Thymus (tissue), 11 donors: ENCODE measurements around the gene SNX25. TPM values are rescaled to one million over a fixed set of nuclear protein-coding genes. Genes with fewer than 3 reads are reported as not detected.
A peak's percentile ranks its signal among the peaks of the same experiment; 100 is the strongest.

ENCODE experiments used
- DNase-seq, 9 donors: peaks; one replicate each; pipeline ENCODE4 v3.0.0-alpha.2; 2013; ENCODE audit warnings: low spot score in 9 of 9, low read depth in 6 of 9, missing footprints in 1 of 9
- H3K27ac ChIP-seq, 2 donors: one replicate each; pipeline ENCODE4 v1.5.1; 2013; ENCODE audit warnings: control low read depth in 1 of 2, low read depth in 1 of 2, low read length in 1 of 2, mild to moderate bottlenecking in 1 of 2, moderate library complexity in 1 of 2
- H3K27me3 ChIP-seq, 2 donors: one replicate each; pipeline ENCODE4 v1.5.1; 2013; ENCODE audit warnings: low read length in 1 of 2; ENCODE audit not compliant: control insufficient read depth in 2 of 2, insufficient read depth in 1 of 2
- H3K36me3 ChIP-seq, 2 donors: one replicate each; pipeline ENCODE4 v1.5.1; 2013; ENCODE audit warnings: low read length in 1 of 2, mild to moderate bottlenecking in 1 of 2, moderate library complexity in 1 of 2; ENCODE audit not compliant: control insufficient read depth in 2 of 2, insufficient read depth in 2 of 2
- H3K4me1 ChIP-seq, 2 donors: one replicate each; pipeline ENCODE4 v1.5.1; 2013; ENCODE audit warnings: low read length in 2 of 2; ENCODE audit not compliant: control insufficient read depth in 2 of 2, insufficient read depth in 2 of 2
- H3K4me3 ChIP-seq, 2 donors: one replicate each; pipeline ENCODE4 v1.5.1; 2013; ENCODE audit warnings: low read length in 2 of 2, control low read depth in 1 of 2, mild to moderate bottlenecking in 1 of 2
- H3K9me3 ChIP-seq, 2 donors: one replicate each; pipeline ENCODE4 v1.5.1; 2013; ENCODE audit warnings: low read length in 1 of 2, mild to moderate bottlenecking in 1 of 2; ENCODE audit not compliant: control insufficient read depth in 2 of 2, insufficient read depth in 1 of 2
- WGBS: extraction: QIAGEN DNeasy Blood & Tissue Kit; methylation state at CpG from one replicate; pipeline ENCODE4 v1.1.7; 2013; 5-methylcytosine and 5-hydroxymethylcytosine counted together
- polyA plus RNA-seq: library from polyadenylated mRNA; stranded (reverse); fragments of 200-250 nt; gene quantifications from one replicate; pipeline ENCODE4 v1.2.3, GENCODE V29; 2013
- total RNA-seq: library from RNA; stranded (reverse); fragments of 120-200 nt; gene quantifications from one replicate; pipeline ENCODE4 v1.2.4, GENCODE V29; 2013
- donor health status: healthy.

Gene SNX25
- total and polyA plus RNA-seq, 2 donors = 7.9 to 8.5 TPM

DNA sequence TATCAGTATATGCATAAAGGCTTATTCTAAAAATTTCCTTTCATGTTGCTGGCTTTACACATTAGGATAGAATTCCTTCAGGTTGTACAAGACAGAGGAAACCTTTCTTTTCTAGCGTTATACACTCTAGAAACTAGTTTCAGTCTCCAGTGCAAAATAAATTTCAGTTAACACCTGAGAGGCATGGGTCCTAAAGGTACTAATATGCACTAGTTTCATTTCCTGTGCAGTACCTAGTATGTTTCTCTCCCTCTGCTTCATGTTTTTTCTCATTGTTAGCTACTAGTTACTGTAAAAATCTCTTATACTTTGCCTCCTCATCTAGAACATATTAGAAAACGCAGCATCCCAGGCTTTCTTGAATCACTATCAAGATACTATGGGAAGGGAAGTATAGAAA, 54.0 kb downstream of the SNX25 start:
- WGBS = 92% methylated on average over 2 of the region's 2 CpGs

GRCh38 chr4:185265942-185266341, 56.5 kb downstream of the SNX25 start:
- no peaks in the 10 kb centered on the region for H3K9me3 ChIP-seq
- no peaks in the 10 kb centered on the region for H3K4me1 ChIP-seq
- H3K27ac ChIP-seq = no peak overlapping the region
- 3% methylated on average over 1 of the region's 1 CpG for WGBS
- H3K27me3 ChIP-seq = no peaks in the 10 kb centered on the region
- no peak overlapping the region for H3K4me3 ChIP-seq
- peak in 5 of 9 donors; percentile 13 to 66 (median 20) for DNase-seq
- no peaks in the 10 kb centered on the region for H3K36me3 ChIP-seq

More for the DNA sequence above, 54.0 kb downstream of the SNX25 start:
- no peaks in the 10 kb centered on the region for H3K27me3 ChIP-seq
- no peak overlapping the region for H3K4me3 ChIP-seq
- H3K27ac ChIP-seq = no peak overlapping the region
- no peaks in the 10 kb centered on the region for H3K36me3 ChIP-seq
- DNase-seq = no peak
- no peaks in the 10 kb centered on the region for H3K4me1 ChIP-seq
- no peaks in the 10 kb centered on the region for H3K9me3 ChIP-seq

DNA sequence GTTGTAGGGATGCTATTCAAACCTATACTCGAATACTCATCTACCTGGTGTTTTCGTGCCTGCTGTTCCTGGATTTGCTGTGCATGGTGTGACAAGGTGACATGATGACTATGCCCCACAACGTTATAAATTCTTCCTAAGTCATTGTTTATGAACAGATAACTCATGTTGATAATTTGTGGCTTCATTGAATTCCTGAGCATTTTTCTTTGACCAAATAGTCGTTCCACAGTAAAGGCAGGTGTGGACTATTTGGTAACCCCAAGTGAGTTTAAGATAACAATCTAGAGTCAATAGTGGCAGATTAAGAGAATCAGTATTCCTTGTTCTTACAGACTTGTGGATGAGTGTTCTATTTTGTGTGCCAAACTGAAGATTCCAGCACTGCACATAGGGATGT, 59.9 kb downstream of the SNX25 start:
- no peak for DNase-seq
- no peak overlapping the region for H3K27ac ChIP-seq
- H3K4me3 ChIP-seq = no peak overlapping the region
- WGBS = 82% methylated on average over 4 of the region's 4 CpGs
- H3K27me3 ChIP-seq = no peaks in the 10 kb centered on the region
- no peaks in the 10 kb centered on the region for H3K4me1 ChIP-seq
- H3K36me3 ChIP-seq = no peaks in the 10 kb centered on the region
- H3K9me3 ChIP-seq = no peaks in the 10 kb centered on the region

GRCh38 chr4:185270037-185270436, 60.6 kb downstream of the SNX25 start:
- Histone ChIP-seq H3K27ac (no peak overlapping the region), H3K36me3 (no peaks in the 10 kb centered on the region), H3K9me3 (no peaks in the 10 kb centered on the region), H3K4me1 (no peaks in the 10 kb centered on the region), H3K4me3 (no peak overlapping the region), H3K27me3 (no peaks in the 10 kb centered on the region)
- WGBS = 78% methylated on average over 5 of the region's 5 CpGs
- DNase-seq = peak in 2 of 9 donors; percentile 16 to 33

DNA sequence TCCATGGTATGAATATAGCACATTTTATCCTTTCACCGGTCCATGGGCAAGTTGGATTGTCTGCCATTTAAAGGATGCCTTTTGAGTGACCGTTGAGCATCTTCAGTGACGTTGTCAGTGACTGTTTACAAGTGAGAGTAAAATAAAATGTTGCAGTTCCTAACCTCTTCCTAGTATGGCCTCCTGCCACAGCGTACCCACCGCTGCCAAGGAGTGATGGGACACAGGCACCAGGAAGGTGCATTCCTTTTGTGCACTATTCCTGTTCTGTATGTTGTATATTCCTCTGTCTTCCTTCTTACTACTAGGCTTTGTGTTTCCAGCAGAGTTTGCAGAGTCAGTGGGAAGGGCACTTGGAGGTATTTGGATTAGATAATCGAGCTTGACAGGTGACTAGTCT, 61.5 kb downstream of the SNX25 start:
- H3K4me3 ChIP-seq = no peak overlapping the region
- no peaks in the 10 kb centered on the region for H3K9me3 ChIP-seq
- H3K27me3 ChIP-seq = no peaks in the 10 kb centered on the region
- DNase-seq = no peak
- no peaks in the 10 kb centered on the region for H3K36me3 ChIP-seq
- H3K27ac ChIP-seq = no peak overlapping the region
- WGBS = 97% methylated on average over 6 of the region's 6 CpGs
- no peaks in the 10 kb centered on the region for H3K4me1 ChIP-seq

GRCh38 chr4:185272245-185272644, 62.8 kb downstream of the SNX25 start:
- WGBS = over 99% methylated on average over 6 of the region's 6 CpGs
- no peaks in the 10 kb centered on the region for H3K4me1 ChIP-seq
- H3K27me3 ChIP-seq = no peaks in the 10 kb centered on the region
- no peaks in the 10 kb centered on the region for H3K9me3 ChIP-seq
- DNase-seq = no peak
- no peak overlapping the region for H3K27ac ChIP-seq
- H3K36me3 ChIP-seq = no peaks in the 10 kb centered on the region
- H3K4me3 ChIP-seq = no peak overlapping the region

DNA sequence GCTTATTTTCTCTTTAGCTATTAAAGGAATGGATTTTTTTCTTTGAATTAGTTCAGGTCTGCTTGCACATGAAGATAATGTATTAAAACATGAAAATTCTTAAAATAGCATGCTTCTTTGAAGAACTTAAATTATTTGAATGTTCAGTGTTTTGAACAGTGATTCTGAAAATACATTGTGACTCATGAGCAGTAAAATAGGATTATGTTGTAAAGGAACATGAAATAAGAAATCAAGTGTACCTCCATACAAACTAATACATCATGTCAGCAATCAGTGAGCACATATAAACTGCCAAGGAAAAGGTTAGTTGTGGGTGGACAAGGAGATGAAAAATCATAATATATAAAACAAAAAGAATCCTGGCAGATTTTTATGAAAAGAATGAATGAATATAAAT, 66.1 kb downstream of the SNX25 start:
- Histone ChIP-seq H3K36me3 (no peaks in the 10 kb centered on the region), H3K27me3 (no peaks in the 10 kb centered on the region), H3K4me3 (no peak overlapping the region), H3K4me1 (no peaks in the 10 kb centered on the region), H3K9me3 (no peaks in the 10 kb centered on the region), H3K27ac (no peak overlapping the region)
- no peak for DNase-seq

- H3K27me3 ChIP-seq = no peaks in the 10 kb centered on the region
- no peak overlapping the region for H3K27ac ChIP-seq
- no peaks in the 10 kb centered on the region for H3K4me1 ChIP-seq
- H3K4me3 ChIP-seq = no peak overlapping the region
- H3K36me3 ChIP-seq = no peaks in the 10 kb centered on the region
- DNase-seq = no peak
- H3K9me3 ChIP-seq = no peaks in the 10 kb centered on the region
These were observed 66.6 kb downstream of the SNX25 start for GRCh38 chr4:185276036-185276435.

GRCh38 chr4:185278716-185279115, 69.3 kb downstream of the SNX25 start:
- no peaks in the 10 kb centered on the region for H3K36me3 ChIP-seq
- WGBS = 98% methylated on average over 3 of the region's 3 CpGs
- no peaks in the 10 kb centered on the region for H3K9me3 ChIP-seq
- H3K4me1 ChIP-seq = no peaks in the 10 kb centered on the region
- H3K27me3 ChIP-seq = no peaks in the 10 kb centered on the region
- no peak overlapping the region for H3K27ac ChIP-seq
- no peak overlapping the region for H3K4me3 ChIP-seq
- DNase-seq = no peak

DNA sequence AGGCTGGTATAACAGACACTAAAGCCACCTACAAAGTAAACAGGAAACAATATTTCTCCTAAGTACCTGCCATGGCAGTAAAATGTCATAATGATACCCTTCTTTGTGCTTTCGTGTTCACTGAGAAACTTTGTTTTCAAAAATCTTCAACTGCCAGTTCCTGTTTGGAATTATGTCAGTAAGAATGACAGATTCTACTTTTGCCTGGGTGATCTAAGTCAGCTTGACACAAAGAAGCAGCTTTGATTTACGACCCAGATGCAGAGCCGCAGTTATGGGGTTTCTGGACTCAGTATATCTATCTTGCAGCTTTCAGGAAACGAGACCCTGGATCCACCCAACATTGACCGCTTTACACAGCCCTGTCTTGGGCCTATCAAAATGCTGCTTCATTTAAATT, 71.2 kb downstream of the SNX25 start:
- H3K27me3 ChIP-seq = no peaks in the 10 kb centered on the region
- no peaks in the 10 kb centered on the region for H3K36me3 ChIP-seq
- DNase-seq = no peak
- no peaks in the 10 kb centered on the region for H3K9me3 ChIP-seq
- H3K27ac ChIP-seq = no peak overlapping the region
- H3K4me1 ChIP-seq = no peaks in the 10 kb centered on the region
- WGBS = 38% methylated on average over 5 of the region's 5 CpGs
- H3K4me3 ChIP-seq = no peak overlapping the region
